ENCODE results near the gene TMEM132E.

DNA sequence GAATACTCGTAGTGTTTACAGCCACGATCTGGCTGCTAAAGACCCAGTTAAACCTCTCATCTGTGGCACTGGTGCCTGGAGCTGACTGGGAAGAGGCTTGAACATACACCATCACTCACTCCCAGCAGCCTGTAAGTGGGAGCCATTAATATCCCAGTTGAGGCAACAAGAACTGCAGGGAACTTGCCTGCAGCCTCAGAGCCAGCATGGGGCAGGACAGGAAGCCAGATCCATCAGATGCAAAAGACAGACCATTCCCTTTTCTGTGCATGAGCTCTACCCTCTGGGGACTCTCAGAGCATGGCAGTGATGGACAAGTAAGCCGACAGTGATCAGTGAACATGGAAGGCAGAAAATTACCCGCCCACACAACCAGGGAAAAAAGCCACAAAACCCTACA is 91.8 kb downstream of the TMEM132E start:
- TF ChIP-seq CTCF (IDR thresholded peaks at IDR 0.05) (no peak), POLR2AphosphoS5 (IDR thresholded peaks at IDR 0.05) (no peak), POLR2A (IDR thresholded peaks at IDR 0.05) (no peak)

Data from suprapubic skin (tissue), 4 donors.